Cerebellar nuclear complex (tissue), 1 donor: ENCODE results near the gene POLK.
"Not testable (repeated sequence)": the region's sequence is repeated elsewhere in the genome, so short reads cannot be mapped to it uniquely, and the experiment has no call there.

ENCODE experiments used
- DNase-seq, 2 experiments: peaks; one replicate each; lab custom pipeline; 2025; lab: John Stamatoyannopoulos, UW

Gene POLK

DNA sequence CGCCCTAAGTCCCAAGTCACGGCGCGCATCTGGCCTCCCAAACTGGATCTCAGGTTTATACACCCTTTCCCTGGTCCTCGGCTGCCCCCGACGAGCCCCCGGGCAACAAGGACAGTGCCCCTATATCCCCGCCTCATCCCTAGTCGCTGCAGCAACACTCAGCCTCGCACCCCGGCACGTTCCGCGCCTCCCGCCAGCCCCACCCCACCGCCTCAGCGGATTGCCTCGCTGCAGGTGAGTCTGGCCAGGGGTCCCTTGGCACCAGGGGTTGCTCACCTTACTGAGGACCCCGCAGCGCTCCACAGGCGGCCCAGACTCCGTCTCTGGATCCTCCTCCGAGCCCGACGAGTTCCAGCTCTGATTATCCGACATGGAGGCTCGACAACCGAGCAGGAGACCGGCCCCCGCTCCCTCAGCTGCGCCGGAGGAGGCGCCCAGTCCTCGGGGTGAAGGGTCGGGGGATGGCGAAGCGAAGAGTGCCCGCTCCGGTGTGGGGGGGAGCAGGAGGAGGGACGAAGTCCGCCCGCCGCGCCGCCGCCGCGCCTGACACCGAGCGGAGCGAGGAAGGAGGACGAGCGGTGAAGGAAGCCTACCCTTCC lies 756 bp upstream of the POLK start:
- no peak for DNase-seq

DNA sequence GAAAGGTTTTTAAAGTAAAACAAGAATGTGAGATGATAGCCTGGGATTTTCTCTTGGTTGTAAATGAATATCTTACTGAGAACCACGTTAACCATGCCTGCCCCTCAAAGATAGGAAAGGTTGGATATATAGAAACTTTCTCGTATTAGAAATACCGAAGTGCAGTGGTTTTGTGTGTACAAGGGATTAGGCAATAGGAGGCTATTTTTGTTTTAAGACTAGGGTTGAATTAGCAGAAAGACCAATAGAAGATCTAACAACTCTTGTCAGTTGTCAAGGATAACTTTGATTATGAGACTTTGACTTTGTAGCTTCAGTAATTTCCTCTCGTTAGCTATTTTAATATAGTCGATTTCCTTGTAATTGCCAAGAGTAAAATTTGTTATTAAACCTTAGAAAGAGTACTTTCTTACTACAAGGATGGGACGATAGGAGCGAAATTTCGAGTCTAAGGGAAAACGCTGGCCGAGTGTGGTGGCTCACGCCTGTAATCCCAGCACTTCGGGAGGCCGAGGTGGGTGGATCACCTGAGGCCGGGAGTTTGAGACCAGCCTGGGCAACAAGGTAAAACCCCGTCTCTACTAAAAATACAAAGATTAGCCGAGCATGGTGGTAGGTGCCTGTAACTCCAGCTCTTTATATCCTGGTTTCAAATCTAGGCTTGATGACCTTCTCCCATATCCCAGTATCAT lies 838 bp downstream of the POLK start:
- no peak for DNase-seq

DNA sequence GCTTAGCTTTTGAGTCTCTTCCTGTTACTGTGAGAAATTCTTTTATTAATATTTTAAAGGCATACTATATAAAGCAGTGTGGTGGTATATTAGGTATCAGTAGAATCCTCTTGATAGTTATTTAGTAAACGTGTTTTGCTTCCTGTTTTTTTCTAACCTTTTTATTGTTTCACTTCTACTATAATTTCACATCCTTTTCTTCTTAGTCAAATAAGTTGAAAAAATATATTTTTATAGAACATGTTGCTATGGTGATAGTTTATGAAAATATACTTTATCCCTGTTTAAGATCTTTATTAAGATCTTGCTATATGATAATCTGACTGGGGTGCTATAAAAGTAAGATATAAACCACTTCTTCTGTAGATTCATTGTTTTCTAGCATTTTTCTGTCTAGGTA lies 2.1 kb downstream of the POLK start:
- DNase-seq, result no peak

DNA sequence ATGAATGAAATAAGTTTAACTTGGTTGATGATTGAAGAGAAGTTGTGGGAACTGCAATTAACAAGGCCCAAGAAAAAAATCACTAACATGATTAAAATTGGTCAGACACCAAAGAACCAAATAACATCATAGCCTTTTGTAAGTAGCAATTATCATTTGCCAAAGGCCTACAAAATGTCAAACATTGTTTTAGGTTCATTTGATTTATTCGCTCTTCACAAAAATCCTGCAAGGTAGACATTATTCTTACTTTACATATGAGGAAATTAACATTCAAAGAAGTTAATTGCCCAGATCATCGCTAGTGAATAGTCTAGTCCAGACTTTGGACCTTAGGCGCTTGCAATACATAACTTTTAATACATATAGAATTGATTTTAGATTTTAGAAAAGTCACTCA lies 2.6 kb downstream of the POLK start:
- DNase-seq, result no peak

DNA sequence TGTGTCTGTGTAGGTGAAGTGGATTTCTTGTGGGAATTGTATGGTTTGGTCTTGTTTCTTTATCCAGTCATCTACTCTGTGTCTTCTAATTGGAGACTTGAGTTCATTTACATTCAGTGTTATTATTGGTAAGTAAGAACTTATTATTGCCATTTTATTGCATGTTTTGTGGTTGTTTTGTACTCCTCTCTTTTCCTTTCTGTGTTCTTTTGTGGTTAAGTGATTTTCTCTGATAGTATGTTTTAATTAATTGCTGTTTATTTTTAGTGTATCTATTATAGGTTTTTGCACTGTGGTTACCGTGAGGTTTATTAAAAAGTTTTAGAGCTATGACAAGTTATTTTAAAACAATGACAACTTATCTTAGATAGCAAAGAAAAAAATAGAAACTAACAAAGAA lies 8.1 kb downstream of the POLK start:
- DNase-seq, result no peak

DNA sequence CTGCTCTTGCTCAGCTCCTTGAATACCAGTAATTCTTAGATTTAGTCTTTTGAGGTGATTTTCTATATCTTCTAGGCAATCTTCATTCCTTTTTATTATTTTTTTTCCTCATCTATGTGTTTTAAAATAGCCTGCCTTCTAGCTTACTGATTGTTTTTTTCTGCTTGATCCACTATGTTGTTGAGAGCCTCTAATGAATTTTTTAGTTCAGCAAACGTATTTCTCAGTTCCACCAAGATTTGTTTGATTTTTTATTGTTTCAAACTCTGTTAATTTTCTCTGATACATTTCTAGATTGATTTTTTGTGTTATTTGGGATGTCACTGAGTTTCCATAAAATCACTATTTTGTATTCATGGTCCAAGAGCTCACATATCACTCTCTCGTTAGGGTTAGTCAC lies 9.5 kb downstream of the POLK start:
- DNase-seq, result no peak

DNA sequence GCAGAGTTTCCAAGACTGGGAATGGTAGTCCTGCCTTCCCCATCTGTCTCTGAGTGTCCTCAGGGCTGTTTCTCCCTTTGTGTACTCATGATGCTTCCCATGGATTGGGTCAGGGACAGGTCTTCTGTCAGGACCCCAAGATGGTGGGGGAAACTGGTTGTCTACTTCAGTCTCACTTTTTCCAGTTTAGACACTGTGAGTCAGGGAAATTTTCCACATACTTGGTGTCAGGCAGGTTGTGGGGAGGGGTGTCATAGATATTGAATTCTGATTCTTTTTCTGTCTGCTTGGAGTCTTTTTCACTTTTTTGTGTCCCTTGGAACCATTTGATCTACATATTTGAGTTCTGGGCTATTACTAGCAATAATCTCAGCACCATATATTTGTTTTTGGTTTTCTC lies 10.3 kb downstream of the POLK start:
- no peak for DNase-seq

DNA sequence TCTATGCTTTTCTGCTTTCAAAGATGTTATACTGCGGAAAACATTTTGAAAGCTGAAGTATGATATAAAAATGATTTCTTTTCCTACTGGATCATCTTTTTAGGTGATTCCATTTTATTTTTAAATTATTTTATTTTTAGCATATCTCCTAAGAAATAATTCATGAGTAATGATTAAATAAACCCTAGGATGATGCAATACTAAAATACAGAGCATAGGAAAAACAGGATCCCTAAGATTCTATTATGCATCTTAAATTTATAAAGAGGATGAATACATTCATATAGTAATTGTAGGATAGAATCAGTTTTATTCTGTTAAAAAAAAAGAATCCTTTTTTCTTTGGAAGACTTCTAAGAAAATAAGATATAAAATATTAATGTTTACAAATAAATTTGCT lies 10.9 kb downstream of the POLK start:
- no peak for DNase-seq

DNA sequence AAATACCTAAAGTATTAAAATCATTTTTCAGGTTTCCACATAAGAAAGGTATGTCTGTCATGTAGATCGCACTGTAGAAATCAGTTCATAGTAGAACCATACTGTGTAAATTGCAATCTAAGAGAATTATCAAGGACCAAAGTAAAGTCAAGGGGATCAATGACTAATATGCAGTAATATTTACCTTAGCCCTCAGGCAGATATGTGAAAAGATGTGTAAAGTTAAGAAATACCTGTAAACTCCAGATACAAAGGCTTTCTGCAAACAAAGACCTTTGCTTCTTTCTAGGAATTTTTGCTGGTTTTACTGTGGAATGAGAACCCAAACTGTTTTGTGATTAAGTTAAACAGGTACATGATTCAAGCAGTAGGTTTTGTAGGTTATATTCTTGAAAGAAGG lies 11.6 kb downstream of the POLK start:
- no peak for DNase-seq

DNA sequence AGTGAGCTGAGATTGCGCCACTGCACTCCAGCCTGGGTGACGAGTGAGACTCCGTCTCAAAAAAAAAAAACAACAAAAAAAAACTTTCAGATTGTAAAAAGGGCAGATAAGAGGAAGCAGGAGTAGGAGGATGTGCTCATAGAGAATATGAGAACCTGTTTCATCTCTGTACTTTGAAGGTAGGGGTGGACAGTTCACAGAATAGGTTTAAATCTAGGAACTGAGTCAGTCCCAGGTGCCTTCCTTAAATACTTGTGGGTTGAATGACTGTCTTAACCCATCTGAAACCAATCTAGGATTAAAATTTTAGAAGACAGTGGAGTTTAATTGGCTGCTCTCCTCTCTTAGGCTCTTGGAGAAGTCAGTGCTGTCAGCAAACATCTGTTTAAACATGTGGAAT lies 12.4 kb downstream of the POLK start:
- no peak for DNase-seq

DNA sequence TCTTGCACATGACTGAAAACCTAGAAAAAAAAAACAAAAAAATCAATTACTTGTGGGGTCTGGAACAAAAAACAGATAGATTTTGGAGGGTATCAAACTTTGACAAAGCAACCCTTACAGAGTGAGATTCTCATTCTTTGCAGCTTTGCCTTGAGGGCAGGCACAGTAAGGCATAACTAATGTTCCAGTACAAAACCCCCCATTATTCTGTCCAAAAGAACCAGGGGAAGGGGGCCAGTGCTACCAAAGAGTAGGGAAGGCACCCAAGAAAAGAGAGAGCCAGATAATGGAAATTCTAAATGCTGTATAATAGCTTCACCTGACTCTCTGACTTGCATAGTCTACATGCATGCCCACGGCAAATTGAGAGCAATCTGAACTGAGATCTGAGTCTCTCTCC lies 12.9 kb downstream of the POLK start:
- no peak for DNase-seq

DNA sequence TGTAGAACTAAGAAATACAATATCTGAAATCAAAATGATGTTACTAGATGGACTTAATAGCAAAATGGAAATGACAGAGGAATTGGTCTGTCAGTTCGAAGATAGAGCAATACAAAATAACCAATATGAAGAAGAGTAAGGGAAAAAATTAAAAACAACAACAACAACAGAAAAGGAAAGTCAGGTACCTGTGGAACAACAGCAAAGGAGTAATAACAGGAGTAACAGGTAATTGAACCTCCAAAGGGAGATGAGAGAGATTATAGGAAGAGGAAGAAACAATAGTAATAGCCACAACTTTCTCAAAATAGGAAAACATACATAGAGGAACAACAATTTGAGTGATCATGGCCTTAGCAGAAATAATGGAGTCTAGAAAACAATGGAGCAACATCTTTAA lies 13.7 kb downstream of the POLK start:
- no peak for DNase-seq

DNA sequence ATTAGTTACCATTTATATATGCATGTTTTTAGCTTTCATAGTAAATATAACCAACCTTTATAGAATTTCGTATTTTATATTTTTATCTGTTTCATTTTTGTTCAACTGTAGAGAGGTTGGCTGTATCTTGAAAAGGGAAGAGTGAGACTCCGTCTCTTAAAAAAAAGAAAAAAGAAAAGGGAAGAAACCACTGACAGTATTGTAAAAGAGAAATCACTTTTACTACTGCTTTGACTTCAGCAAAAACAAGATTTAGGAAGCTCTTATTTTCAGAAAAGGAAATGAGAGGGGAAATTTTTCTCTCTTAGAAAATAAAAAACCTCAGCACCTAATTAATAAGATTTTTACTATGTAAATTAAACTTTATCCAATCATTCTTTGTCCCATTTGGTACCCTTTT lies 14.4 kb downstream of the POLK start:
- DNase-seq, result no peak

DNA sequence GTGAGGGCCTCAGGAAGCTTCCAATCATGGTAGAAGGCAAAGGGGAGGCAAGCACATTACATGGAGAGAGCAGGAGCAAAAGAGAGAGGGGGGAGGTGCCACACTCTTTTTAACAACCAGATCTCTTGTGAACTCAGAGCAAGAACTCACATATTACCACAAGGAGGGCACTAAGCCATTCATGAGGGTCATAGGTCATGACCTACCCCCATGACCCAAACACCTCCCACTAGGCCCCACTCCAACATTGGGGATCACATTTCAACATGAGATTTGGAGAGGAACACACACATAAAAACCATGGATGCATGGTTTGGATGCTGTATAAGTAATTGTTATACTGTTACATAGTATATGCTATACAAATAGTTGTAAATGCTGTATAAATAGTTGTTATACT lies 17.5 kb downstream of the POLK start:
- no peak for DNase-seq

DNA sequence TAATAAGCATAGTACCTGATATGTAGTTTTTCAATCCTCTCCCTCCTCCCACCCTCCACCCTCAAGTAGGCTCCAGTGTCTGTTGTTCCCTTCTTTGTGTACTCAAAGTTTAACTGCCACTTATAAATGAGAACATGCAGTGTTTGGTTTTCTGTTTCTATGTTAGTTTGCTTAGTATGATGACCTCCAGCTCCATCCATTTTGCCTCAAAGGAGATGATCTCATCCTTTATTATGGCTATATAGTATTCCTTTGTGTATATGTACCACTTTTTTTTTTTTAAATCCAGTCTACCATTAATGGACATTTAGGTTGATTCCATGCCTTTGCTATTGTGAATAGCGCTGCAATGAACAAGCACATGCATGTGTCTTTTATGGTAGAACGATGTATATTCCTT lies 20.5 kb downstream of the POLK start:
- no peak for DNase-seq

DNA sequence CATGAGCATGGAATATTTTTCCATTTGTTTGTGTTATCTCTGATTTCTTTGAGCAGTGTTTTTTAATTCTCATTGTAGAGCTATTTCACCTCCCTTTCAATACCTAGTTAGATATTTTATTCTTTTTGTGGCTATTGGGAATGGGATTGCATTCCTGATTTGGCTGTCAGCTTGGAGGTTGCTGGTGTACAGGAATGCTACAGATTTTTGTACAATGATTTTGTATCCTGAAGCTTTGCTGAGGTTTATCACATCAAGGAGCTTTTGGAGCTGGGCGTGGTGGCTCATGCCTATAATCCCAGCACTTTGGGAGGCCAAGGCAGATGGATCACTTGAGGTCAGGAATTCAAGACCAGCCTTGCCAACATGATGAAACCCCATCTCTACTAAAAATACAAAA lies 22.0 kb downstream of the POLK start:
- not testable (repeated sequence) for DNase-seq

DNA sequence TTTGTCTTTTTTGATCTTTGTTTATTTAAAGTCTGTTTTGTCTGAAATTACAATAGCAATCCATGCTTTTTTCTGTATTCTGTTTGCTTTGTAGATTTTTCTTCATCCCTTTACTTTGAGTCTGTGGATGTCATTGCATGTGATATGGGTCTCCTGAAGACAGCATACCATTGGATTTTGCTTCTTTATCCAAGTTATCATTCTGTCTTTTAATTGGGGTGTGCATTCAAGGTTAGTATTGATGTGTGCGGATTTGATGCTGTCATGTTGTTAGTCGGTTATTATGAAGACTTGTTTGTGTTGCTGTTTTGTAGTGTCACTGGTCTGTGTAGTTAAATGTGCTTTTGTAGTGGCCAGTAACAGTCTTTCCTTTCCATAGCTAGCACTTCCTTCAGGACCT lies 23.0 kb downstream of the POLK start:
- no peak for DNase-seq

DNA sequence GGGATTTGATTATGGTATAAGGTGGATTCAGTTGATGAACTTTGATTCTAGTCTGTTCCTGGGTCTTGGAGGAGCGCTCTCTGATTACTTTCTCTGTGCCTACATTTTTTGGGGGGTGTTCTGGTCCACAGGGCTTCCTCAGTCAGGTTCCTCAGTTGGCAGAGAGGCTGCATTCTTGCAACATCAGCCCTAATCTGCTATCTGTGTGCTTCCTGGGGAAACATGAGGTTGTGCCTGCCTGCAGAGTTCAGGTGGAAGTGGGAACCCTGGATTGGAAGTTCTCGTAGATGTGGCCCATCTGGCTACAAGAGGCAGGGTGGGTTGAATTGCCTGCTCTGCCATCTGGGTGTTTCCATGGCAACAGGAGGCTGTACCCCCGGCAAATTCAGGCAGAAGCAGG lies 24.5 kb downstream of the POLK start:
- no peak for DNase-seq

DNA sequence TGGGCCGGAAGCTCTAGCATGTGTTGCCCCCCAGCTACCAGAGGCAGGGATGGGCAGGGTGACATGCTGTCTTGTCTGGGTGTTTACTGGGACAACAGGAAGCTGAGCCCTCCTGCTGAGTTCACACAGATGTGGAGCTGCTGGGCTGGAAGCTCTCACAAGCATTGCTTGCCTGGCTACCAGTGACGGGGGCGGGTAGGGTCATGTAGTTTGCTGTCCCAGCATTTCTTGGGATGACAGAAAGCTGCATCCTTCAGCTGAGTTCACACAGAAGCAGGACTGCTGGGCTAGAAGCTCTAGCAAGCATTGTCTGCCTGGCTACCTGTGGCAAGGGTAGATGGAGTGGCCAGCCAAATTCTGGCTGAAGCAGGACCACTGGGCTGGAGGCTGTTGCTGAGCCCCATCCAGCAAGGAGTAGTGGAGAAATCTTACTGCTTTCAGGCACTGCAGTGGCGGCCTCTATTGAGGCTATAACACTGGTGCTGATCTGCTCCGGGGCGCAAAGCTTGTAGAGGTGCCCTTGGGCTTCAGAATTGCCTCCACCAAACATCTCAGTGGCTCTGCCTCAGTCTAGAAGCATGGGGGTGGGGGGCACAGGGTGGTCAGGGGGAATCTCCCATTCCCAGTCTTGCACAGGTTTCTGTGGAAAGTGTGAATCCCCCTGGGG lies 25.1 kb downstream of the POLK start:
- DNase-seq, result no peak

DNA sequence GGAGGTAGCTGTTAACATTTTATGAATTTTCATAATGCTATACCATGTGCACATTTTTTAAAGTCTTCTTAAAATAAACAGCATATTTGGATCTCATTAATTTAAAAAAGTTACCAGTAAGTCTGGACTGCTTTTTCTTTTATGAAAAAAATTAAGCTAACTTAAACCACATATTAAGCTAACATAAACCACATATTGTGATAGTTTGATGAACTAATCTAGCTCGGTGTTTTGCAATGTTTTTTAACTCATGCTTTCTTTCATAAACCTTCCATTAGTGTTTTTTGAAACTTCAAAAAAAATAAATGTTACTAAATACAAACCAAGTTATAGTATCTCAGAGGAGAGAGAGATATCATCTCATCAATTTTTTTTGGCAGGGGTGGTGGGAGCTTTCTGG lies 26.5 kb downstream of the POLK start:
- DNase-seq, result no peak

DNA sequence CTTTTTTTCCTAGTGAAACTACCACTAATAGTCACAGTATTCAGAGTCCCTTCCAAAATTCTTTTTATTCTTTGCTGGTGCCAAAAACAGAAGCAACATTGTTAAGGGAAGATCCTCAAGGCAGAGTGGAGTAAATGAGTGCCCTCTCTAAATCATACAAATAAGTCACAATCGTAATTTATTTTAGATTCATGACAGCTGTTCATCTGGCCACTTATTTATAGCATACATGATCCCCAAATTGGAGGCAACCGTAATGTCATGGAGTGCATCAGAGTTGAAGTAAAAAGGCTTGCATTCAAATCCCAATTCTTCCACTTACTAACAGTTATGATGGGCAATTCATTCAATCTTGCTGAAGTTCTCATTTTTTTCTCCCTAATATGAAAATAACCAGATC lies 33.4 kb downstream of the POLK start:
- no peak for DNase-seq

DNA sequence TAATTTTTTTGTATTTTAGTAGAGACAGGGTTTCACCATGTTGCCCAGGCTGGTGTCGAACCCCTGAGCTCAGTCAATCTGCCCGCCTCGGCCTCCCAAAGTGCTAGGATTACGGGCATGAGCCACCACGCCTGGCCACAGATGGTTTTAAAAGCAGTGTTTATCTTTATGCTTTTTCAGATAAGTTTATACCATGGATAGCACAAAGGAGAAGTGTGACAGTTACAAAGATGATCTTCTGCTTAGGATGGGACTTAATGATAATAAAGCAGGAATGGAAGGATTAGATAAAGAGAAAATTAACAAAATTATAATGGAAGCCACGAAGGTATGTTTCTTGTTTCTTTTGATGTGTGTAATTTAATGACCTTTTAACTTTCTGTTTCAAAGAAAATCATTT lies 35.1 kb downstream of the POLK start:
- no peak for DNase-seq

DNA sequence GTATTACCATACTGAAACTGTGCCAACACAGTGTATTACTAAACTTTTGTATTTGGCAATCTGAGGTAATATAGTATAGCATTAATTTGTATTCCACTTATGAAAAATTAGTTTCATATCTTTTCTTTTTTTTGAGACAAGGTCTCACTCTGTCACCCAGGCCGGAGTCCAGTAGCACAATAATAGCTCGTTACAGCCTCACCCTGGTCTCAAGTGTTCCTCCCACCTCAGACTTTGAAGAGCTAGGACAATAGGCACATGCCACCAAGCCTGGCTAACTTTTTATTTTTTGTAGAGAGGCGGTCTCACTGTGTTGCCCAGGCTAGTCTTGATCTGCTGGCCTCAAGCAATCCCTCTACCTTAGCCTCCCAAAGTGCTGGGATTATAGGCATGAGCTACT lies 36.1 kb downstream of the POLK start:
- DNase-seq, result no peak

DNA sequence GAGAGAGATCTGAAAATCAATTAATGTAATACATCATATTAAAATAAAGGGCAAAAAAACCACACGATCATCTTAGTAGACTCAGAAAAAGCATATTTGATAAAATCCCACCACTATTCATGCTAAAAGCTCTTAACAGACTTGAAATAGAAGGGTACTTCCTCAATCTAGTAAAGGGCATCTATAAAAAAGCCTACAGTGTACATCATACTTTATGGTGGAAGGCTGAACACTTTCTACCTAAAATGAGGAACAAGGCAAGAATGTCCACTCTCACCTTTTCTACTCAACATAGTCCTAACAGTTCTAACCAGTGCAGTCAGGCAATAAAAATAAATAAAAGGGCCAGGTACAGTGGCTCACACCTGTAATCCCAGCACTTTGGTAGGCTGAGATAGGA lies 38.9 kb downstream of the POLK start:
- DNase-seq, result no peak
